Caco-2 (cell line): Measurements from ENCODE around the gene TPST2. TPM values are rescaled to one million over a fixed set of nuclear protein-coding genes. Genes with fewer than 3 reads are reported as not detected.

Experiments
- BruUV-seq: library from RNA; stranded (reverse); fragments of 400-500 nt; replicated peaks from 2 replicates; lab custom pipeline; 2021; lab: Mats Ljungman, UMichigan
- CTCF ChIA-PET: fragments of 300-600 bp; sonication (Branson Sonifier 250); formaldehyde crosslinking; loops from one replicate; lab custom pipeline; 2022; ENCODE audit warnings: antibody characterized with exemption; lab: Charles Lee
- POLR2A ChIA-PET: fragments of 300-600 bp; sonication (Branson Sonifier 250); formaldehyde crosslinking; loops from one replicate; lab custom pipeline; 2022; ENCODE audit warnings: antibody characterized with exemption; lab: Charles Lee
- DNase-seq, 2 experiments: peaks; one replicate each; pipeline versions ENCODE4 v3.0.0 to v3.0.0-alpha.2; 2020 to 2022
- H3K27me3 ChIP-seq: replicated peaks from 2 replicates; pipeline ENCODE4 v1.6.0; 2011; ENCODE audit warnings: low read length; ENCODE audit not compliant: control insufficient read depth, insufficient read depth
- H3K36me3 ChIP-seq: 2 replicates; pipeline ENCODE4 v1.5.1; 2011; ENCODE audit warnings: low read length; ENCODE audit not compliant: control insufficient read depth, insufficient read depth
- H3K4me1 ChIP-seq: fragments of 250-450 bp; sonication (Bioruptor Pico); 2 replicates; pipeline ENCODE4 v1.5.1; 2020; ENCODE audit warnings: mild to moderate bottlenecking
- H3K4me3 ChIP-seq: 2 replicates; pipeline ENCODE4 v1.5.1; 2011; ENCODE audit warnings: low read depth, mild to moderate bottlenecking, control low read depth, low read length
- H3K9me3 ChIP-seq: fragments of 250-450 bp; sonication (Bioruptor Pico); 2 replicates; pipeline ENCODE4 v1.5.1; 2020; ENCODE audit warnings: mild to moderate bottlenecking, moderate library complexity
- H3K27ac Mint-ChIP-seq: one replicate; pipeline ENCODE4 v1.8.0; 2022; ENCODE audit warnings: mixed read lengths; ENCODE audit not compliant: unreplicated experiment
- H3K27me3 Mint-ChIP-seq: one replicate; pipeline ENCODE4 v1.8.0; 2022; ENCODE audit warnings: mixed read lengths; ENCODE audit not compliant: insufficient read depth, unreplicated experiment
- H3K36me3 Mint-ChIP-seq: one replicate; pipeline ENCODE4 v1.8.0; 2022; ENCODE audit warnings: mild to moderate bottlenecking, mixed read lengths; ENCODE audit not compliant: insufficient read depth, unreplicated experiment
- H3K4me1 Mint-ChIP-seq: one replicate; pipeline ENCODE4 v1.8.0; 2022; ENCODE audit warnings: low read depth, mixed read lengths; ENCODE audit not compliant: unreplicated experiment
- H3K4me3 Mint-ChIP-seq: one replicate; pipeline ENCODE4 v1.8.0; 2022; ENCODE audit warnings: mild to moderate bottlenecking, moderate library complexity, mixed read lengths; ENCODE audit not compliant: unreplicated experiment
- H3K9me3 Mint-ChIP-seq: one replicate; pipeline ENCODE4 v1.8.0; 2022; ENCODE audit warnings: mixed read lengths; ENCODE audit not compliant: unreplicated experiment
- intact Hi-C: fragments of 100-400 bp; cut with micrococcal nuclease; formaldehyde crosslinking; loops from one replicate; pipeline ENCODE4 v1.10.0; 2022; ENCODE audit not compliant: unreplicated experiment
- total RNA-seq: library from RNA; stranded (reverse); gene quantifications from 2 replicates; pipeline ENCODE4 v1.2.3, GENCODE V29; 2022
- TF ChIP-seq, protein P1 (sequence below), 2 experiments: fragments of 200-600 bp in 1 of 2; IDR thresholded peaks; 1 replicate in 1 of 2; 2 replicates in 1 of 2; pipeline versions ENCODE4 v1.5.1 to v1.8.0; 2011 to 2022; ENCODE audit warnings: antibody characterized with exemption in 1 of 2, control low read depth in 1 of 2, inconsistent platforms in 1 of 2, low read depth in 1 of 2, low read length in 1 of 2, mild to moderate bottlenecking in 1 of 2, moderate library complexity in 1 of 2; ENCODE audit not compliant: insufficient read depth in 1 of 2, severe bottlenecking in 1 of 2, unreplicated experiment in 1 of 2

TPST2 gene
- total RNA-seq, 1 experiment from 2014 or later = 9.5 TPM

DNA sequence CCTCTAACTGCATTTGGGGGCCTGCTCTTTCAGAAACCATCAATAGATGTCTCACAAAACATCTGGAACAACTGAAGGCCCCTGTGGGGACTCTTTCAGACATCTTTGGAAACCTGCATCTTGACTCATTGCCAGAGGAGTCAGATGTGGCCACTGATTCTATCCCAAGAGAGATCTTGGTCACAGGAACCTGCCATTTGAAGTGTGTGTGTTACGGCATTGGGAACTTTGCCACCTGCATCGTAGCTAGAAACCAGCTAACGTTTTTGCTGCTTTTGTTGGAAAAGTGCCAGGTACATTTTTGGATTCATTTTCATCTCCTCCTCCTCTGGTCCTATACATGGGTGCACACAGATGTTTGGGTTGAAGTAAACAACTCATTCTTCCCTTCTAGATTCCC, 101.9 kb downstream of the TPST2 start:
- POLR2A ChIA-PET = no interaction called here
- no TSS peak for BruUV-seq
- H3K36me3 ChIP-seq = no peaks in the 10 kb centered on the region

DNA sequence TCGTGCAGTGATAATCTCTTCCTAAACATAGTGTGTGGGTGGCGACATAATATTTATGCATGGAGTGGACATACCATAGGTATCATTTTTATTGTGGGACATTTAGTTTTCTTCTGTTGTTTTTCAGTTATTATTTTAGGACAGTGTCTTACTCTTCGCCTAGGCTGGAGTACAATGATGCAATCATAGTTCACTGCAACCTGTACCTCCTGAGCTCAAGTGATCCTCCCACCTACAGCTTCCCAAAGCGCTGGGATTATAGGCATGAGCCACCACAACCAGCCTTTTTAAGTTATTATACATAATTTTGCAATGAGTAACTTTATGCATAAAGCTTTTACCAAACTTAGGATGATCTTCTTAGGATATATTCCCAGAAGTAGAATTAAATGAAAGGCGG, 103.5 kb downstream of the TPST2 start:
- no TSS peak for BruUV-seq
- Histone ChIP-seq H3K9me3 (no peaks in the 10 kb centered on the region), H3K4me3 (no peak overlapping the region), H3K36me3 (no peaks in the 10 kb centered on the region; the same call in 1 of the 2 replicates), H3K27me3 (no peaks in the 10 kb centered on the region), H3K4me1 (peaks cover 6% of the 10 kb centered on the region; the same call in 1 of the 2 replicates)
- TF ChIP-seq, protein P1, sequence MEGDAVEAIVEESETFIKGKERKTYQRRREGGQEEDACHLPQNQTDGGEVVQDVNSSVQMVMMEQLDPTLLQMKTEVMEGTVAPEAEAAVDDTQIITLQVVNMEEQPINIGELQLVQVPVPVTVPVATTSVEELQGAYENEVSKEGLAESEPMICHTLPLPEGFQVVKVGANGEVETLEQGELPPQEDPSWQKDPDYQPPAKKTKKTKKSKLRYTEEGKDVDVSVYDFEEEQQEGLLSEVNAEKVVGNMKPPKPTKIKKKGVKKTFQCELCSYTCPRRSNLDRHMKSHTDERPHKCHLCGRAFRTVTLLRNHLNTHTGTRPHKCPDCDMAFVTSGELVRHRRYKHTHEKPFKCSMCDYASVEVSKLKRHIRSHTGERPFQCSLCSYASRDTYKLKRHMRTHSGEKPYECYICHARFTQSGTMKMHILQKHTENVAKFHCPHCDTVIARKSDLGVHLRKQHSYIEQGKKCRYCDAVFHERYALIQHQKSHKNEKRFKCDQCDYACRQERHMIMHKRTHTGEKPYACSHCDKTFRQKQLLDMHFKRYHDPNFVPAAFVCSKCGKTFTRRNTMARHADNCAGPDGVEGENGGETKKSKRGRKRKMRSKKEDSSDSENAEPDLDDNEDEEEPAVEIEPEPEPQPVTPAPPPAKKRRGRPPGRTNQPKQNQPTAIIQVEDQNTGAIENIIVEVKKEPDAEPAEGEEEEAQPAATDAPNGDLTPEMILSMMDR (IDR thresholded peaks at IDR 0.05; ENCODE audit: insufficient read depth in 1 of 2, low read depth in 1 of 2, low read length in 1 of 2, severe bottlenecking in 1 of 2, unreplicated experiment in 1 of 2) = no peak
- ChIA-PET POLR2A (no interaction called here), CTCF (no interaction called here)
- intact Hi-C loops = no loop called here
- Mint-ChIP-seq H3K36me3 (peaks cover 56% of the 10 kb centered on the region), H3K27me3 (no peaks in the 10 kb centered on the region), H3K9me3 (no peaks in the 10 kb centered on the region), H3K27ac (no peak overlapping the region), H3K4me1 (peaks cover 16% of the 10 kb centered on the region), H3K4me3 (no peak overlapping the region)
- no peak for DNase-seq

More for the DNA sequence above, 101.9 kb downstream of the TPST2 start:
- H3K9me3 ChIP-seq = no peaks in the 10 kb centered on the region
- H3K9me3 Mint-ChIP-seq = no peaks in the 10 kb centered on the region
- H3K27ac Mint-ChIP-seq = no peak overlapping the region
- H3K27me3 Mint-ChIP-seq = no peaks in the 10 kb centered on the region
- H3K4me1 Mint-ChIP-seq = peaks cover 1% of the 10 kb centered on the region
- intact Hi-C loops = no loop called here
- no peaks in the 10 kb centered on the region for H3K27me3 ChIP-seq
- H3K36me3 Mint-ChIP-seq = peaks cover 62% of the 10 kb centered on the region
- CTCF ChIA-PET = no interaction called here
- no peaks in the 10 kb centered on the region for H3K4me1 ChIP-seq
- no peak overlapping the region for H3K4me3 Mint-ChIP-seq
- TF ChIP-seq, protein P1 (IDR thresholded peaks at IDR 0.05; ENCODE audit: insufficient read depth in 1 of 2, low read depth in 1 of 2, low read length in 1 of 2, severe bottlenecking in 1 of 2, unreplicated experiment in 1 of 2) = no peak
- H3K4me3 ChIP-seq = no peak overlapping the region
- DNase-seq = no peak

DNA sequence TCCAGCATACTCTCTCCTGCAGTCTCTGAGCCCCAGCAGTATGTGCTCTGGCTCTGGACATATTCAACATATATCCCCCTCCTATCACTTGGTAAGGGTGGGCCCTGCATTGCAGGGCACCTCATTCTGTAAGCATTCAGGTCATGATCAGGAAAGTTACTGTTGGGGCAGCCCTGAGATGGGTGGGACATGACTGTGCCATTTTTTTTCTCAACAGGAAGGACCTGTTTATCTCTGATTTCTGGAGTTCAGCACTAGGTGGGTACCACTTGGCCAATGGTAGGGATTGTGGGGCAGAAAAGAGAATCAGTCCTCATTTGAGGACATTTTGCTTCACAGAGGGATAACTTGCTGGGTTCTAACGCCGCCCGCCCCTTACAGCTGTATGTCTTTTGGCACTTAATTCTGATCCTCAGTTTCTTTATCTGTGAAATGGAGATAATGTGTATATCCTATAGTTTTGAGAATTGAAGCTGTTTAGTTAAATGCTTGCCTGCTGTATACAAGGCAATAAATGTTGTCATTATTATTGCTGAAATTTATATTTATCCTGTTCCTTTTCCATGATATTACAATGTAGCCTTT, 104.0 kb downstream of the TPST2 start:
- H3K27me3 ChIP-seq = no peaks in the 10 kb centered on the region
- DNase-seq = no peak
- intact Hi-C loops = no loop called here
- H3K9me3 Mint-ChIP-seq = no peaks in the 10 kb centered on the region
- peak overlapping the region; percentile 22 for H3K27ac Mint-ChIP-seq
- no peaks in the 10 kb centered on the region; the same call in 1 of the 2 replicates for H3K36me3 ChIP-seq
- TF ChIP-seq, protein P1 (IDR thresholded peaks at IDR 0.05; ENCODE audit: insufficient read depth in 1 of 2, low read depth in 1 of 2, low read length in 1 of 2, severe bottlenecking in 1 of 2, unreplicated experiment in 1 of 2) = no peak
- H3K9me3 ChIP-seq = no peaks in the 10 kb centered on the region
- BruUV-seq = no TSS peak
- ChIA-PET CTCF (no interaction called here), POLR2A (no interaction called here)
- no peak overlapping the region for H3K4me3 Mint-ChIP-seq
- peaks cover 51% of the 10 kb centered on the region for H3K36me3 Mint-ChIP-seq
- no peaks in the 10 kb centered on the region for H3K27me3 Mint-ChIP-seq
- H3K4me3 ChIP-seq = no peak overlapping the region
- peaks cover 6% of the 10 kb centered on the region; the same call in 1 of the 2 replicates for H3K4me1 ChIP-seq
- peaks cover 21% of the 10 kb centered on the region for H3K4me1 Mint-ChIP-seq
